ENCODE data around the gene TAS2R20. TPM values are rescaled to one million over a fixed set of nuclear protein-coding genes. Genes with fewer than 3 reads are reported as not detected.

TAS2R20 gene
- total RNA-seq, 6 experiments from 2014 or later = 0.18 to 0.47 (median 0.31) TPM

DNA sequence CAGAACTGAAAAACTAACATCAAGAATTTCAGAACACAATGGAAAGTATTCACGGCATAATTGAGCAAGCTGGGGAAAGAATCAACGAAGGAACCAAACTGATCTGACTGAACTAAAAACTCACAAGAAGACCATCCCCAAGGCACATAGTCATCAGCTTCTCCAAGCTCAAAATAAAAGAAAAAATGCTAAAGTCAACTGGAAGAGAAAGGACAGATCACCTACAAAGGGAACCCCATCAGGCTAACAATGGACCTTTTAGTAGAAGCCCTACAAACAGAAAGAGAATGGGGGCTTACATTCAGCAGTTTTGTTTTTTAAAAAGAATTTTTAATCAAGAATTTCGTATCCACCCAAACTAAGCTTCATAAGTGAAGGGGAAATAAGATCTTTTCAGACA is 23.1 kb downstream of the TAS2R20 start:
- no peak for DNase-seq
- no peaks in the 10 kb centered on the region for H3K9me3 Mint-ChIP-seq
- no peak overlapping the region for H3K27ac Mint-ChIP-seq
- H3K4me1 Mint-ChIP-seq (ENCODE audit: low read depth) = peaks cover 8% of the 10 kb centered on the region
- no peaks in the 10 kb centered on the region for H3K36me3 Mint-ChIP-seq (ENCODE audit: low read depth)
- H3K4me3 Mint-ChIP-seq = no peak overlapping the region
- H3K27me3 Mint-ChIP-seq (ENCODE audit: insufficient read depth) = no peaks in the 10 kb centered on the region
- TF ChIP-seq CTCF (IDR thresholded peaks at IDR 0.05) = no peak

DNA sequence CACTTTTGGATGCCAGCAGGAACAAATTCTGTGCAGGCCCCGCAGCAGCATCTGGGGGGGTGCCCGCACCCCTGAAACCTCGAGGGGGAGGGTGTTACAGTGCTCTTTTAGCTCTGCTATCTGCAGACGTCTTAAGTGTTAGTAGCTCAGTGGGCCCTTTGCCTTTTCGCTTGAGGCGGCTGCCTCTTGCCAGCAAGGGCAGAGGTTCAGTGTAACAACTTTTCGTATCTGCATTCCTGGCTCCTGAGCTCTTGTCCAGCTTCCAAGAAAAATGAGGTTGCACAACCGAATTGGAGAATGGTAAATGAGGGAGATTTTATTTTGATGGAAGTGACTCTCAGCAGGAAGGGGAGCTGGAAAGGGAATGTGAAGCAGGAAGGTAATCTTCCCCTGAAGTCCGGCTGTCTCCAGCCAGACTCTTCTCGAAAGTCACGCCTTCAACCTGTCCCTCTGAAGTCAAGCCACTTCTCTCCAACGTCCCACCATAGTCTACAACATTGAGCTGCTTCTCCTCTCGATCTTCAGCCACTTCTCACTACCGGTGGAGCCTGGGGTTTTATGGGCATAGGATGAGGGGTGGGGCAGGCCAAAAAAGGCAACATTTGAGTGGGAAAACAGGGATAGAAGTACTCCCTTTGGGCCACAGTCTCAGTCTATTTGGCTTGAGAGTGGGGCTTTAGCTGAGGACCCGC is 29.2 kb downstream of the TAS2R20 start:
- TF ChIP-seq CTCF (IDR thresholded peaks at IDR 0.05) = no peak
- Mint-ChIP-seq H3K4me3 (peak overlapping the region; percentile 15; the same call in 1 of the 2 replicates), H3K27me3 (ENCODE audit: insufficient read depth) (no peaks in the 10 kb centered on the region), H3K36me3 (ENCODE audit: low read depth) (peaks cover 6% of the 10 kb centered on the region; the same call in 1 of the 2 replicates), H3K4me1 (ENCODE audit: low read depth) (peaks cover 44% of the 10 kb centered on the region), H3K27ac (peak overlapping the region; percentile 60), H3K9me3 (no peaks in the 10 kb centered on the region)
- DNase-seq = peak; percentile 19

- peaks cover 44% of the 10 kb centered on the region for H3K4me1 Mint-ChIP-seq (ENCODE audit: low read depth)
- peak overlapping the region; percentile 38; the same call in 1 of the 2 replicates for H3K4me3 Mint-ChIP-seq
- H3K9me3 Mint-ChIP-seq = no peaks in the 10 kb centered on the region
- peak; percentile 68 for DNase-seq
- peak overlapping the region; percentile 74 for H3K27ac Mint-ChIP-seq
- no peaks in the 10 kb centered on the region for H3K27me3 Mint-ChIP-seq (ENCODE audit: insufficient read depth)
- no peak for TF ChIP-seq CTCF (IDR thresholded peaks at IDR 0.05)
- peaks cover 6% of the 10 kb centered on the region; the same call in 1 of the 2 replicates for H3K36me3 Mint-ChIP-seq (ENCODE audit: low read depth)
Measured at GRCh38 chr12:10967409-10967808, 30.7 kb downstream of the TAS2R20 start.

DNA sequence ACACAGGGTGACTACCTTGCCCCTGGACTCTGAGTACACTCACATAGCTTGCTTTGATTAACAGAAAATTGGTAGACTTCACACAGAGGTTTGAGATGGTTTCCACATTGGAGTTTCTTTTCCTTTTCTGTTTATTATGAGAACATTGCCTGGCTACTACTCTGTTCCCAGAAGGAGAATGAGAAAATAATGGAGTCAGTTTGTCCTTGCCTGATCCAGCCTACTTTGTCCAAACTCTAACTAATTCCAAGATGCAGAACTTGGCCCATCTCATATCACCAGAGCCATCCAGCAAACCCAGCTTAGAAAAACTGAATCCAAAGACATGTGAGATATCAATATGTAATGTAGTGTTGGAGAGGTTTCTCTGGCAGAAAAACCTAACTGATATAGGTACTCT is 31.8 kb downstream of the TAS2R20 start:
- TF ChIP-seq CTCF (IDR thresholded peaks at IDR 0.05) = no peak
- no peak for DNase-seq

GRCh38 chr12:10965476-10965875 is 32.6 kb downstream of the TAS2R20 start:
- Mint-ChIP-seq H3K27me3 (ENCODE audit: insufficient read depth) (no peaks in the 10 kb centered on the region), H3K4me3 (no peak overlapping the region), H3K36me3 (ENCODE audit: low read depth) (peaks cover 11% of the 10 kb centered on the region), H3K9me3 (no peaks in the 10 kb centered on the region), H3K4me1 (ENCODE audit: low read depth) (peaks cover 44% of the 10 kb centered on the region), H3K27ac (no peak overlapping the region)
- TF ChIP-seq CTCF (IDR thresholded peaks at IDR 0.05) = no peak
- no peak for DNase-seq

More for the DNA sequence above, 31.8 kb downstream of the TAS2R20 start:
- peak overlapping the region; percentile 20; the same call in 1 of the 2 replicates for H3K27ac Mint-ChIP-seq
- H3K36me3 Mint-ChIP-seq (ENCODE audit: low read depth) = peaks cover 11% of the 10 kb centered on the region
- no peaks in the 10 kb centered on the region for H3K9me3 Mint-ChIP-seq
- H3K27me3 Mint-ChIP-seq (ENCODE audit: insufficient read depth) = no peaks in the 10 kb centered on the region
- no peak overlapping the region for H3K4me3 Mint-ChIP-seq
- peaks cover 44% of the 10 kb centered on the region for H3K4me1 Mint-ChIP-seq (ENCODE audit: low read depth)

All from HFFc6 (cell line).